ENCODE results near the gene AHNAK2.
A peak's percentile ranks its signal among the peaks of the same experiment; 100 is the strongest.

AHNAK2 gene

GRCh38 chr14:105023144-105023543 lies 45.0 kb upstream of the AHNAK2 start:
- H3K27me3 ChIP-seq (replicated peaks; ENCODE audit: insufficient read depth, low read length): no peaks in the 10 kb centered on the region
- H2AFZ ChIP-seq (ENCODE audit: low read length): no peak overlapping the region
- no peak overlapping the region for H3K4me3 ChIP-seq (ENCODE audit: low read length)
- no peak overlapping the region for H3K27ac ChIP-seq (ENCODE audit: low read length)
- H3K9me3 ChIP-seq (replicated peaks; ENCODE audit: insufficient read depth, low read length): no peaks in the 10 kb centered on the region
- DNase-seq: no peak
- no peak overlapping the region for H3K9ac ChIP-seq (ENCODE audit: low read length)
- peaks cover 24% of the 10 kb centered on the region for H3K79me2 ChIP-seq (ENCODE audit: low read length)
- TF ChIP-seq EZH2 (optimal IDR thresholded peaks at IDR 0.05; ENCODE audit: low read depth, low read length) (no peak), CTCF (IDR thresholded peaks at IDR 0.05; ENCODE audit: low read length) (no peak), EZH2phosphoT487 (IDR thresholded peaks at IDR 0.05; ENCODE audit: low read length) (no peak)
- no peaks in the 10 kb centered on the region for H3K36me3 ChIP-seq (replicated peaks; ENCODE audit: insufficient read depth, low read length)
- peaks cover 3% of the 10 kb centered on the region; the same call in 1 of the 2 replicates for H4K20me1 ChIP-seq (ENCODE audit: insufficient read depth, low read length)
- no peak overlapping the region for H3K4me2 ChIP-seq (ENCODE audit: low read depth, low read length)
- H3F3A ChIP-seq (ENCODE audit: insufficient read depth, low read length): peaks cover 6% of the 10 kb centered on the region
- peaks cover 14% of the 10 kb centered on the region for H3K4me1 ChIP-seq (ENCODE audit: low read length)
- no peaks in the 10 kb centered on the region for H3K9me2 ChIP-seq (replicated peaks; ENCODE audit: insufficient read depth, low read length)

- peak overlapping the region; percentile 70 for H3K4me3 ChIP-seq (ENCODE audit: low read length)
- H4K20me1 ChIP-seq (ENCODE audit: insufficient read depth, low read length): peaks cover 3% of the 10 kb centered on the region; the same call in 1 of the 2 replicates
- H3K9me3 ChIP-seq (replicated peaks; ENCODE audit: insufficient read depth, low read length): no peaks in the 10 kb centered on the region
- peaks cover 6% of the 10 kb centered on the region for H3F3A ChIP-seq (ENCODE audit: insufficient read depth, low read length)
- H3K36me3 ChIP-seq (replicated peaks; ENCODE audit: insufficient read depth, low read length): no peaks in the 10 kb centered on the region
- H3K27me3 ChIP-seq (replicated peaks; ENCODE audit: insufficient read depth, low read length): no peaks in the 10 kb centered on the region
- DNase-seq: no peak
- H3K4me2 ChIP-seq (ENCODE audit: low read depth, low read length): peak overlapping the region; percentile 77; the same call in 1 of the 2 replicates
- no peak overlapping the region for H2AFZ ChIP-seq (ENCODE audit: low read length)
- peak overlapping the region; percentile 80; the same call in 1 of the 2 replicates for H3K9ac ChIP-seq (ENCODE audit: low read length)
- H3K79me2 ChIP-seq (ENCODE audit: low read length): peaks cover 33% of the 10 kb centered on the region
- no peak for TF ChIP-seq CTCF (IDR thresholded peaks at IDR 0.05; ENCODE audit: low read length)
- TF ChIP-seq EZH2phosphoT487 (IDR thresholded peaks at IDR 0.05; ENCODE audit: low read length): no peak
- TF ChIP-seq EZH2 (optimal IDR thresholded peaks at IDR 0.05; ENCODE audit: low read depth, low read length): no peak
- peaks cover 18% of the 10 kb centered on the region for H3K4me1 ChIP-seq (ENCODE audit: low read length)
- no peak overlapping the region for H3K27ac ChIP-seq (ENCODE audit: low read length)
- H3K9me2 ChIP-seq (replicated peaks; ENCODE audit: insufficient read depth, low read length): no peaks in the 10 kb centered on the region
Measured at GRCh38 chr14:105022276-105022670, 44.1 kb upstream of the AHNAK2 start.

GRCh38 chr14:105021656-105022275 lies 43.6 kb upstream of the AHNAK2 start:
- Histone ChIP-seq H3K9me3 (replicated peaks; ENCODE audit: insufficient read depth, low read length) (no peaks in the 10 kb centered on the region), H4K20me1 (ENCODE audit: insufficient read depth, low read length) (peaks cover 6% of the 10 kb centered on the region), H3K4me1 (ENCODE audit: low read length) (peaks cover 14% of the 10 kb centered on the region), H3K79me2 (ENCODE audit: low read length) (peaks cover 38% of the 10 kb centered on the region), H2AFZ (ENCODE audit: low read length) (peak overlapping the region; percentile 78), H3K9ac (ENCODE audit: low read length) (peak overlapping the region; percentile 80), H3F3A (ENCODE audit: insufficient read depth, low read length) (peaks cover 6% of the 10 kb centered on the region), H3K9me2 (replicated peaks; ENCODE audit: insufficient read depth, low read length) (no peaks in the 10 kb centered on the region), H3K27ac (ENCODE audit: low read length) (peak overlapping the region; percentile 69), H3K27me3 (replicated peaks; ENCODE audit: insufficient read depth, low read length) (no peaks in the 10 kb centered on the region), H3K4me3 (ENCODE audit: low read length) (peak overlapping the region; percentile 70), H3K36me3 (replicated peaks; ENCODE audit: insufficient read depth, low read length) (no peaks in the 10 kb centered on the region), H3K4me2 (ENCODE audit: low read depth, low read length) (peak overlapping the region; percentile 77)
- TF ChIP-seq CTCF (IDR thresholded peaks at IDR 0.05; ENCODE audit: low read length) (peak; percentile 24), EZH2 (optimal IDR thresholded peaks at IDR 0.05; ENCODE audit: low read depth, low read length) (no peak), EZH2phosphoT487 (IDR thresholded peaks at IDR 0.05; ENCODE audit: low read length) (no peak)
- DNase-seq: peak; percentile 16

All from MM.1S (cell line).